ENCODE results near the gene KBTBD2.
"Not testable (repeated sequence)": the region's sequence is repeated elsewhere in the genome, so short reads cannot be mapped to it uniquely, and the experiment has no call there.

The KBTBD2 gene

GRCh38 chr7:32855837-32856775 lies 35.5 kb downstream of the KBTBD2 start:
- DNase-seq (ENCODE audit: low read depth, low spot score): not testable (repeated sequence)

DNA sequence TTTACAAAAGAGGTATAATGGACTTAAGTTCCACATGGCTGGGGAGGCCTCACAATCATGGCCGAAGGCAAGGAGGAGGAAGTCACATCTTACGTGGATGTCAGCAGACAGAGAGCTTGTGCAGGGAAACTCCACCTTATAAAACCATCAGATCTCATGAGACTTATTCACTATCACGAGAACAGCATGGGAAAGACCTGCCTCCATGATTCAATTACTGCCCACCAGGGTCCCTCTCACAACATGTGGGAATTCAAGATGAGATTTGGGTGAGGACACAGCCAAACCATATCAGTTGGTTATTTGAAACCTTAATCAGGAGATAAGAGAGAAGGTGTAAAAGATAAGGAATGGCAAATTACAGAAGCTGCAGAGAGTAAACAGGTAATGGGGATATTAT lies 40.9 kb downstream of the KBTBD2 start:
- DNase-seq (ENCODE audit: low read depth, low spot score): not testable (repeated sequence)

DNA sequence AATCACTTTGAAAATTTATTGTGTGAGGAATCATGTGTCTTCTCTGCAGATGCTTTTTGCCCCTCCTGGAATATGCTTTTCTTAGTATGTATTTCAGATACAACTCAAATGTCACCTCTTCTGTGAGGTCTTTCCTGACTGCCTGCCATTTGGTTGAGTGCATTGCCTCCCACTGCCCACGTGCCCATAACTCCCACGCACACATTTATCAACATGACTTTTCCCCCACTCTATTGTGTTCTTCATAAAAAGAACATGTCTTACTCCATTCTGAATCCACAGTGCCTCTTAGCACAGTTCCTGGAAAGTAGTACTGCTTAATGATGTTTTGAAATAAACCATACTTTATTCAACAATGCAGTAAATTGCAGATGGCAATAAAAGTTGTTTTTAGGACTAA lies 42.9 kb downstream of the KBTBD2 start:
- DNase-seq (ENCODE audit: low read depth, low spot score): not testable (repeated sequence)

- DNase-seq (ENCODE audit: low read depth, low spot score): peak; percentile 79
Observed at GRCh38 chr7:32846630-32847225, 44.8 kb downstream of the KBTBD2 start.

DNA sequence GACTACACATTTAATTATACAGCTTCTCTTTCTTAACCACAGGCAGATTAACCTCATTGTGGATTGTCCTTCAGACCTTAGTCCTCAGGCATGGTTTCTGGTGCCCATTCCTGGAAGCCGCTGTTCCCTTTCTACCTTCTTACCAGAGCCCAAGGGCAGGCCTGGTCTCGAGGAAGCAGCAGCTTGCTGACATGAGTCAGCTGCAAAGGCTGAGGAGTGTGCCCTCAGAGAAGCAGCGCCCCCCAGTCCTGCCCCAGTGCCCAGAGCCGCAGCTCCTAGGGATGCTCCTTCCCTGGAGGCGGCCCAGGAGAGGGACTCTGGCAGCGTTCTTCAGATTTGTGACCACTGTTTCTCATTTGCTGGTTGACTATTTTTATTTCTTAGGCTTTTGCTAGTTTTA lies 46.8 kb downstream of the KBTBD2 start:
- not testable (repeated sequence) for DNase-seq (ENCODE audit: low read depth, low spot score)

- not testable (repeated sequence) for DNase-seq (ENCODE audit: low read depth, low spot score)
Observed at GRCh38 chr7:32843763-32844162, 47.8 kb downstream of the KBTBD2 start.

- not testable (repeated sequence) for DNase-seq (ENCODE audit: low read depth, low spot score)
Observed at GRCh38 chr7:32839846-32840245, 51.7 kb downstream of the KBTBD2 start.

DNA sequence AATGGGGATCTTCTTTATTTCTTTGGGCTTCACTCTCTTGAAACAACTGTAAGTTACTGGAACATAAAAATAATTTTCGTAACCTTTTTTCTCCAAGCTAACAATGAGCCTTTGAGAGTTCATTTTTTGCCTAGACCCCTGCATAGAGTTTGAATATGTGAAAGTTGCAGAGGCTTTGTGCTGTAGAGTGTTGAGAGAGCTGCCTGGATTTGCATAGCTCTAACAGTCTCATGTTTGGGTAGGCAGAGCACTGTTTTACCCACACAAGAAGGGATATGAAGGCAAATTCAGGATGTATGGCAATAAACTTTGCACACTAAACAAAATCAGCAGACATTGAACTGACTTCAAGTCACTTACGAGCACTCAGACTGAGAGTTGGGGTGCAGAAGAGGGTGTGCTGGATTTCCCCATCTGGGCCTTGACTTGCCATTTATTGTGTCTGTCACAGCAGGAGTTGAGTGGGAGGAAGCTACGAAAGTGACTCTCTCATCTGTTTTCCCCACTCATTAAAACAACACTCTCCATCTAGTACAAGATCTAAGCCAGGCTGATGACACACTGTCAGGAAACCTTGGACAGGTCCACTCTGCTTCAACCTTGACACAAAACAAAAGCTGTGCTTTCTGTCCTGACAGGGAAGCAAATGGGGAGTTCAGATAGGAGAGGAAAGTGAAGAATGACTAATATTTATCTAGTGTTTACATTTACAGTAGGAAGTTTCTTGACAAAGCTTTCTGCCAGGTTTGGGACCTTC lies 62.4 kb downstream of the KBTBD2 start:
- not testable (repeated sequence) for DNase-seq (ENCODE audit: low read depth, low spot score)

All from iPS DF 19.7 (cell line).